Colon (tissue), 2 donors: ENCODE results near the gene CNTFR.

ENCODE experiments used
- FAIRE-seq: peaks from 2 replicates; lab custom pipeline; 2012; peaks lifted over from hg19 to GRCh38; lab: Jason Lieb, UNC
- donor health status: control.
- donor health status: control.

The CNTFR gene

GRCh38 chr9:34507556-34507955, 82.0 kb downstream of the CNTFR start:
- FAIRE-seq: no peak

GRCh38 chr9:34506623-34507022, 82.9 kb downstream of the CNTFR start:
- no peak for FAIRE-seq

GRCh38 chr9:34505370-34506120, 84.0 kb downstream of the CNTFR start:
- FAIRE-seq: no peak

DNA sequence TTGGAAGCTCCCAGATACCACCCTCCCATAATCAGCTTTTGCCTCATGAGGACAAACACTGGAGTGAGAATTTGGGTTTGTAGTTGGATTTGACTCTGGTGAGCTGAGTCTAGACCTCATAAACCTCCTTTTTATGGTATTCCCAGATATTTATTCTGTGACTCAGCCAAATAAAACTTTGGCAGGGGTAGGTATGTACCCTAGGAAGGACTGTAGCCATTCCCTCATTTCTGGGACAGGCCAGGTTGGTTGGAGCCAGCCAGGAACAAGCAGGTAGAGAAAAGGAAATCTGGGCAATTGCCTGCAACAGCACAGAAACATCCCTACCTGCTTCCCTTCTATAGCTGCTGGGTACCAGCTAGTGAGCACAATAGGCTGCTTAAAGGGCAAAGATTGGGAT, 86.1 kb downstream of the CNTFR start:
- no peak for FAIRE-seq

DNA sequence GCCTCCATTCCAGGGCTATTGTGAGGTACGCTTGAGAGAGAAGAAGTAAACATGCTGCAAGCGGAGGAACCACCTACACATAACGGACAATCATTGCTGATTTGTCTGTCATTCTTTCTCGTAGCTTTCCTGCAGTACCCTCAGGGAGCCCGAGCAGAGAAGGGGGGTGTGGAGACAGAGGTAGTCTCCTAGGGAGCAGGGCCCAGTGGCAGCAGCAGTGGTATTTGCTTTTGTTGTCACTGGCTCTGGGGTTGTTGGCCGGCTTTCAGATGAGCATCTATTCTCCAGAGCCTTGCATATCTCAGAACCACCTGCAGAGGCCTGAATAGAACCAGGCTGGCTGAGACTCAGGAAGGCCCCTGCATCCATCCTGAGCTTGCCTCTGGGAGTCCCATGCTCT, 86.6 kb downstream of the CNTFR start:
- FAIRE-seq: no peak

DNA sequence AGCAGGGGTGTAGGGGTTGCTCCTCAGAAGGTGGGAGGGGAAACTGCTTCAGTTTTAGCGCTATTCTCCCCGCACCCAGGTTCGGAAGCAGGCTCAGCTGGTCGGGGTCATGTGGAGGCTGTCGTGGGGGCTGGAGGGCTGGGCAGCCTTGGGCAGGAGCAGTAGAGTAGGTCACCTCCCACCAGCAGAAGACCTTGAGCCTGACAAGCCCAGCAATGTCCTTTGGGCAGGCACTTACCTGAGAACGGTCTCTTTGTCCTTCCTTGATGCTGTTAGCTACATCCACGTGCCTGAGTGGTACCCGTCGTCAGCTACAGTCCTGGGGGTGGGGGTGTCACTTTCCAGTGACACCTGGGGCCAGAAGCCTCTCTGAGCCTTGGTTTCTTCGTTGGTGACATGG, 87.1 kb downstream of the CNTFR start:
- no peak for FAIRE-seq

GRCh38 chr9:34501889-34502425, 87.6 kb downstream of the CNTFR start:
- FAIRE-seq: no peak
